Thyroid gland (tissue), 4 donors: ENCODE measurements around the gene SLC15A2. TPM values are rescaled to one million over a fixed set of nuclear protein-coding genes. Genes with fewer than 3 reads are reported as not detected.

Experiments used
- DNase-seq, 2 donors: peaks; one replicate each; pipeline ENCODE4 v3.0.0-alpha.2; 2019
- H3K27ac ChIP-seq, 3 donors: fragments of 200-600 bp; sonication (generic); 1 replicate in 2 of 3; 2 replicates in 1 of 3; pipeline ENCODE4 v1.5.1; 2016 to 2019; ENCODE audit warnings: mild to moderate bottlenecking in 1 of 3, moderate library complexity in 1 of 3
- H3K27me3 ChIP-seq: fragments of 200-600 bp; sonication (generic); one replicate; pipeline ENCODE4 v1.5.1; 2019
- H3K36me3 ChIP-seq, 2 donors: fragments of 200-600 bp; sonication (generic); one replicate each; pipeline ENCODE4 v1.5.1; 2016 to 2019
- H3K4me1 ChIP-seq, 2 donors: fragments of 200-600 bp; sonication (generic); one replicate each; pipeline ENCODE4 v1.5.1; 2017 to 2019
- H3K4me3 ChIP-seq, 3 donors: fragments of 200-600 bp; sonication (generic); replicated peaks in 1 of 3; 1 replicate in 2 of 3; 2 replicates in 1 of 3; pipeline ENCODE4 v1.5.1; 2016; ENCODE audit warnings: mild to moderate bottlenecking in 1 of 3
- H3K9me3 ChIP-seq: fragments of 200-600 bp; sonication (generic); one replicate; pipeline ENCODE4 v1.5.1; 2017
- POLR2A ChIP-seq, 2 donors: fragments of 450-650 bp; IDR thresholded peaks; one replicate each; pipeline ENCODE4 v1.6.1; 2017; ENCODE audit warnings: antibody characterized with exemption in 2 of 2, mild to moderate bottlenecking in 2 of 2, moderate library complexity in 1 of 2
- WGBS, 2 donors: methylation state at CpG; one replicate each; pipeline ENCODE4 v1.1.5; 2017; 5-methylcytosine and 5-hydroxymethylcytosine counted together
- intact Hi-C: fragments of 100-400 bp; cut with DNase I; formaldehyde crosslinking; loops from one replicate; pipeline ENCODE4 v1.15.1; 2023
- total RNA-seq, 4 donors: library from RNA; depleted of rRNA; stranded (reverse); fragments of >200 nt; gene quantifications; one replicate each; pipeline ENCODE4 v1.2.3, GENCODE V29; 2016
- TF ChIP-seq, protein P1 (sequence below), 6 experiments: fragments of 200-600 bp in 3 of 6; fragments of 450-650 bp in 3 of 6; sonication (generic) in 3 of 6; IDR thresholded peaks; one replicate each; pipeline ENCODE4 v1.5.1; 2016 to 2019; ENCODE audit warnings: antibody characterized with exemption in 6 of 6, mild to moderate bottlenecking in 2 of 6, inconsistent platforms in 1 of 6, moderate library complexity in 1 of 6

The SLC15A2 gene
- total RNA-seq, 4 donors from 2014 or later = 3.5 to 10.2 (median 8.7) TPM

DNA sequence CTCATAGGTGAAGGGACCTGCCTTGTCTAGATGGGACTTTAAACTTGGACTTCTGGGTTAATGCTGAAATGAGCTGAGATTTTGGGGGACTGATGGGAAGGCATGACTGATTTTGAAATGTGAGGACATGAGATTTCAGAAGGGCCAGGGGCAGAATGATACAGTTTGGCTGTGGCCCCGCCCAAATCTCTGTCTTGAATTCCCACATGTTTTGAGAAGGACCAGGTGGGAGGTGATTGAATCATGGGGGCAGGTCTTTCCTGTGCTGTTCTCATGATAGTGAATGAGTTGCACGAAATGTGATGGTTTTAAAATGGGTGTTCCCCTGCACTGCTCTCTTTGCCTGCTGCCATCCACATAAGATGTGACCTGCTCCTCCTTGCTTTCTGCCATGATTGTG, 85.0 kb downstream of the SLC15A2 start:
- Histone ChIP-seq H3K9me3 (no peaks in the 10 kb centered on the region), H3K36me3 (no peaks in the 10 kb centered on the region), H3K4me1 (no peaks in the 10 kb centered on the region), H3K27me3 (no peaks in the 10 kb centered on the region), H3K4me3 (no peak overlapping the region), H3K27ac (no peak overlapping the region)
- 85 to 89% methylated on average over 2 of the region's 2 CpGs for WGBS, 2 donors
- no peak for DNase-seq
- intact Hi-C loops = no loop called here
- TF ChIP-seq, protein P1, sequence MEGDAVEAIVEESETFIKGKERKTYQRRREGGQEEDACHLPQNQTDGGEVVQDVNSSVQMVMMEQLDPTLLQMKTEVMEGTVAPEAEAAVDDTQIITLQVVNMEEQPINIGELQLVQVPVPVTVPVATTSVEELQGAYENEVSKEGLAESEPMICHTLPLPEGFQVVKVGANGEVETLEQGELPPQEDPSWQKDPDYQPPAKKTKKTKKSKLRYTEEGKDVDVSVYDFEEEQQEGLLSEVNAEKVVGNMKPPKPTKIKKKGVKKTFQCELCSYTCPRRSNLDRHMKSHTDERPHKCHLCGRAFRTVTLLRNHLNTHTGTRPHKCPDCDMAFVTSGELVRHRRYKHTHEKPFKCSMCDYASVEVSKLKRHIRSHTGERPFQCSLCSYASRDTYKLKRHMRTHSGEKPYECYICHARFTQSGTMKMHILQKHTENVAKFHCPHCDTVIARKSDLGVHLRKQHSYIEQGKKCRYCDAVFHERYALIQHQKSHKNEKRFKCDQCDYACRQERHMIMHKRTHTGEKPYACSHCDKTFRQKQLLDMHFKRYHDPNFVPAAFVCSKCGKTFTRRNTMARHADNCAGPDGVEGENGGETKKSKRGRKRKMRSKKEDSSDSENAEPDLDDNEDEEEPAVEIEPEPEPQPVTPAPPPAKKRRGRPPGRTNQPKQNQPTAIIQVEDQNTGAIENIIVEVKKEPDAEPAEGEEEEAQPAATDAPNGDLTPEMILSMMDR (IDR thresholded peaks at IDR 0.05) = no peak
- TF ChIP-seq POLR2A (IDR thresholded peaks at IDR 0.05) = no peak

DNA sequence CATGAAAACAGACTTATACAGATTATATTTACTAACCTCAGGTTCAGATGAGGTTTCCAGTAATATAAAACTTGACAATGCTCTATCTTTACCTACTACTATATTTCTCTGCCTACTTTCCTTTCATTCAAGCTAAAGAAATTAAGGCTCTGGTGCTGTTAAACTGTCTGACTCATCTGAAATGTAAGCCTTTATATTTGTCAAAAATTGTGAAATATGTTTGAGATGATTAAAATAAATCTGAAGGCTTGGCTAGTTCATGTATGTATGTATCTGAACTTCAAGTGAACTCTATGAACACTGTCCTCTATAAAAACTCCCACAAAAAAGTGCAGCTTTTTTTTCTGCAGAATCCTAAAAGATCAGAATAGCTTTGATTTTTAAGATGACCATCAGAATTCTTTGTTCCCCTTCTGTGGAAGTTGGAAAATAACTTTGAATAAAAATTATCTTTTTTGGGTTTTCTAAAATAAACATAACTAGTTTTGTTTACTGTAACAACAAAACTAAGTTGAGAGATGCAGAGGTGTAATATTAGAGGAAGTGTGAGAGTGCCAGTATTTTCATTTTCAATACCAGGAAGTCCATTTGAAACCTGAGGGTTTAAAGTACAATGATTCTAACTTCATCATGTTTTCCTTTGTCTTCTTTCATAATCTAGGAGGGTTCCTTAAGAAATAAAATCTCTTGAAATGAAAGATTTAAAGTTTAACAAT, 85.7 kb downstream of the SLC15A2 start:
- TF ChIP-seq, protein P1 (IDR thresholded peaks at IDR 0.05) = no peak
- no peak for TF ChIP-seq POLR2A (IDR thresholded peaks at IDR 0.05)
- Histone ChIP-seq H3K36me3 (no peaks in the 10 kb centered on the region), H3K4me1 (no peaks in the 10 kb centered on the region), H3K9me3 (no peaks in the 10 kb centered on the region), H3K4me3 (no peak overlapping the region), H3K27ac (no peak overlapping the region), H3K27me3 (no peaks in the 10 kb centered on the region)
- no peak for DNase-seq
- intact Hi-C loops = no loop called here

GRCh38 chr3:121980450-121980796, 86.2 kb downstream of the SLC15A2 start:
- no peaks in the 10 kb centered on the region for H3K36me3 ChIP-seq
- no peaks in the 10 kb centered on the region for H3K4me1 ChIP-seq
- WGBS, 2 donors = 88 to 94% methylated on average over 5 of the region's 5 CpGs
- H3K9me3 ChIP-seq = no peaks in the 10 kb centered on the region
- H3K27me3 ChIP-seq = no peaks in the 10 kb centered on the region
- DNase-seq = no peak
- TF ChIP-seq, protein P1 (IDR thresholded peaks at IDR 0.05) = no peak
- no peak for TF ChIP-seq POLR2A (IDR thresholded peaks at IDR 0.05)
- H3K4me3 ChIP-seq = no peak overlapping the region
- no peak overlapping the region for H3K27ac ChIP-seq
- intact Hi-C loops = no loop called here

GRCh38 chr3:121981473-121981872, 87.3 kb downstream of the SLC15A2 start:
- Histone ChIP-seq H3K27me3 (no peaks in the 10 kb centered on the region), H3K27ac (no peak overlapping the region), H3K4me1 (peaks cover 8 to 9% of the 10 kb centered on the region in 2 donors), H3K4me3 (no peak overlapping the region), H3K36me3 (no peaks in the 10 kb centered on the region), H3K9me3 (no peaks in the 10 kb centered on the region)
- WGBS, 2 donors = 83 to 92% methylated on average over 2 of the region's 2 CpGs
- no peak for DNase-seq
- intact Hi-C loops = no loop called here
- TF ChIP-seq, protein P1 (IDR thresholded peaks at IDR 0.05) = no peak
- no peak for TF ChIP-seq POLR2A (IDR thresholded peaks at IDR 0.05)

GRCh38 chr3:121985846-121986245, 91.6 kb downstream of the SLC15A2 start:
- H3K36me3 ChIP-seq = no peaks in the 10 kb centered on the region
- DNase-seq = peak; percentile 30 to 47
- H3K4me1 ChIP-seq = peaks cover 8 to 12% of the 10 kb centered on the region in 2 donors
- TF ChIP-seq POLR2A (IDR thresholded peaks at IDR 0.05) = no peak
- TF ChIP-seq, protein P1 (IDR thresholded peaks at IDR 0.05) = no peak
- 30 to 48% methylated on average over 2 of the region's 2 CpGs for WGBS, 2 donors
- intact Hi-C loops = no loop called here
- no peak overlapping the region for H3K27ac ChIP-seq
- no peaks in the 10 kb centered on the region for H3K27me3 ChIP-seq
- H3K4me3 ChIP-seq = no peak overlapping the region
- H3K9me3 ChIP-seq = no peaks in the 10 kb centered on the region
